NCI-H1417 treated with DMSO at 0.1 percent for 48 hours (cell line): ENCODE data around the gene PSMD2.
"Not testable (repeated sequence)": the region's sequence is repeated elsewhere in the genome, so short reads cannot be mapped to it uniquely, and the experiment has no call there.

Experiments
- DNase-seq: peaks from one replicate; lab custom pipeline; 2025; lab: John Stamatoyannopoulos, UW

PSMD2 gene

DNA sequence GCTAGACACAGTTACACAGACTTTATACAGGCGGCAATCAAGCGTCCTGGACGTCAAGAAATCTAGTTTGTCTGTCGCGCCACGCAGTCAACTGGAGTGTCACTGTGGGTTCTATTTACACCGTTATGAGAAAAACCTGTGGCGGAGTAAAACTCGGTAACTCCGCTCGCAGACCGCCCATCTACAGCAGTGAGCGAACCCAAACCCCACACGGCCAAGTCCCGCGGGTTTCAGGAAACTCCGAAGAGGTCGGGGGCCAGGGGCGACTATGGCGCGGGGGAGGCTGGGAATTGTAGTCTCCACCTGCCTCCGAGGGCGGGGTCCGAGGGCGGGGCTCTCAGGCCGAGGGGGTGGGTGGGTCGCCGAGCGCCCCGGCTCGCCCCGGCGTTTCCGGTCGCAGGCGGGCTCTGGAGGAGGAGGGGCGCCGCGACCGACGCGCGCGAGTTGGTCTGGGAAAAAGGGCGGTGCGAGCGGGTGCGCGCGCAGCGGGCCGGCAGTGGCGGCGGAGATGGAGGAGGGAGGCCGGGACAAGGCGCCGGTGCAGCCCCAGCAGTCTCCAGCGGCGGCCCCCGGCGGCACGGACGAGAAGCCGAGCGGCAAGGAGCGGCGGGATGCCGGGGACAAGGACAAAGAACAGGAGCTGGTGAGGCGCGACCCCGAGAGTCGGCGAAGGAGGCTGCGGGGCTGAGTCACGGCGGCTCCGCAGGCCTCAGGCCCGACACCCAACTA, at the start of gene PSMD2:
Gene PSMD2 (plus strand): TSS at position 483 of the 729 bp plus-strand sequence. CDS start 26 bp downstream, at position 509.
- peak; percentile 95 for DNase-seq

DNA sequence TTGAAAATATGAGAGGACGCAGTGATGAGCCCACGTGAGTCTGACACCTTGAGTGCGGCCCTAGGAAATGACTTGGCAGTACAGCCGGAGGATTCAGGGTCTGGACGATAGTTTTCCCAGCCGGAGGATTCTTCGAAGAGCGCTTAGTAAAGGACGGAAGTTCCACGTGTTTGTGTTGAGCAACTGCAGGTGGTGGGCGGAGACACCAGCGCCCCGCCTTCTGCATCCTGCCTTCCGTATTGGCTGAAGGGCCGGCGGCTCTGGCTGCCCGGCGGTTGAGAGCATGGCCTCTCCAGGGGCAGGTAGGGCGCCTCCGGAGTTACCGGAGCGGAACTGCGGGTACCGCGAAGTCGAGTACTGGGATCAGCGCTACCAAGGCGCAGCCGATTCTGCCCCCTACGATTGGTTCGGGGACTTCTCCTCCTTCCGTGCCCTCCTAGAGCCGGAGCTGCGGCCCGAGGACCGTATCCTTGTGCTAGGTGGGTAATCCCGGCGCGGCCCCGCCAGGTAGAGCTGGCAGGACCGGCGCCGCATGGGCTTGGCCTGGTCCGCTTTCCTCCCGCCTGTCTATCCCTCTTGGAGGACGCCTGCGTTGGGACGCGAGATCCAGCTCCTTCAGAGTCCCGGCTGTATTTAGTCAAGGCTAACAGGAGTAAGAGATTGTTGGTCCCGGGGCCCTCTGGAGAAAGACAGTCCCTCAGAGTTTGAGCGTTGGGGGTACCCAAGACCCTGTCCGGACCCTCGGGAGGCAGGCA, 49.5 kb upstream of the PSMD2 start, which contains the start of gene EEF1AKMT4:
Gene EEF1AKMT4 (plus strand): TSS at position 261 of the 755 bp plus-strand sequence. CDS start 23 bp downstream, at position 284.
- DNase-seq: peak; percentile 99

DNA sequence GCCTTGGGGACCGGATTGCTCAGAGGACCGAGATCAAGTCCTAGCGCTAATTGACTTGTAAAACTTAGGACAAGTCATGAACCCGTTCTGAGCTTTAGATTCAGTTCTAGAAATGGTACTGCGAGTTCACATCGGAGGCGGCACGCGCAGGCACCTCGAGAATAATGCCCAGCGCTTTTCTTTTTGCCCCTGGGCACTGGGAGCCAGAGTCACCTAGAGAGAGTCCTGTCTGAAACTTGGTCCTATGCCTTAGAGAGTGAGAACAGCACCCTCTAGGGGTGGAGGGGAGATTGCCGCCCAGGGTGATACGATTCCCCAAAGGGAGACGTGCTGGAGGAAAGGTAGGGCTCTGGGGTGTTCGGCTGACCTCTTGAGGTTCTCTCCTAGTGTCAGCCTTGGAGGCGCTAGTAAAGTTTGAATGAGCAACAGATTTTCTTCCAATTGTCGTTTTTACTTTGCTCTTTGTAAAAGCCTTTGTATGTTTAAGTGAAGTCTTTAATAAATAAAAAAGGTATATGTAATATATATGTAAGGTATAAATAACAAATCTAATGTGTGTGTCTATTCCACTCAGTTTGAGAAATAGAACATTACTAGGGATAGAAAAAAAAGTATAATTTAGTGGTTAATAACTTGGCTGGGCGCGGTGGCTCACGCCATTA, 48.7 kb upstream of the PSMD2 start:
- DNase-seq: peak; percentile 88

DNA sequence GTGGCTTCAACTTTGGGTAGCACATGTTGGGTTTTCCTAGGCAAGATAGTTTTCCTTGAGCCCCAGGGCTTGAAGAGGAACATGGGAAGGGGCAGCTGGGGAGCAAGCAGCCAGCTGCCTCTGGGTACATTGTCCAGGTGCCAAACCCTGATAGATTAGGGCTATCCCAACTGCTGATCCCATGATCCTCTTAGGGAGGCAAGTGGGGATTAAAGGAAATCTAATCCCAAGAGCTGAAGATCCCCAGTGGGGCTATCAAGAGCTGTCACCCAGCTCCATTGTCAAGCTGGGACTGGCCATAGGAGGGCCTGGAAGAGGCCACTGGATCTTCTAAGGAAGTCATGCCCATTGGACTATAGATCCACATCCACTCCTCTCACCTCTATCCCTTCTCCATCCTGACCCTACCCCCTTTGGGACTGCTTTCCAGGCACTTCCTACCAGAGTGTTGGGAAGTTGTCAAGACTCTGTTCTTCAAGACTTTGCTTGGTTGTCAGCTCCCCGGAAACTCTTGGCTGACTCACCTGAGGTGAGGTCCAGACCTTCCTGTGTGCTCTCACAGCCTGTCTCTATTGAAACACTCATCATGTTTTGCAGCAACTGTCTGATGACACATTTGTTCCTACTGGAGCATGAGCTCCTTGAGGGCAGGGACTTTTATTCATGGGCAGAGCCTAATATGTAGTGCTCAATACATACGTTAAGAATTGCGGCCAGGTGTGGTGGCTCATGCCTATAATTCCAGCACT, 43.6 kb upstream of the PSMD2 start:
- DNase-seq: no peak

DNA sequence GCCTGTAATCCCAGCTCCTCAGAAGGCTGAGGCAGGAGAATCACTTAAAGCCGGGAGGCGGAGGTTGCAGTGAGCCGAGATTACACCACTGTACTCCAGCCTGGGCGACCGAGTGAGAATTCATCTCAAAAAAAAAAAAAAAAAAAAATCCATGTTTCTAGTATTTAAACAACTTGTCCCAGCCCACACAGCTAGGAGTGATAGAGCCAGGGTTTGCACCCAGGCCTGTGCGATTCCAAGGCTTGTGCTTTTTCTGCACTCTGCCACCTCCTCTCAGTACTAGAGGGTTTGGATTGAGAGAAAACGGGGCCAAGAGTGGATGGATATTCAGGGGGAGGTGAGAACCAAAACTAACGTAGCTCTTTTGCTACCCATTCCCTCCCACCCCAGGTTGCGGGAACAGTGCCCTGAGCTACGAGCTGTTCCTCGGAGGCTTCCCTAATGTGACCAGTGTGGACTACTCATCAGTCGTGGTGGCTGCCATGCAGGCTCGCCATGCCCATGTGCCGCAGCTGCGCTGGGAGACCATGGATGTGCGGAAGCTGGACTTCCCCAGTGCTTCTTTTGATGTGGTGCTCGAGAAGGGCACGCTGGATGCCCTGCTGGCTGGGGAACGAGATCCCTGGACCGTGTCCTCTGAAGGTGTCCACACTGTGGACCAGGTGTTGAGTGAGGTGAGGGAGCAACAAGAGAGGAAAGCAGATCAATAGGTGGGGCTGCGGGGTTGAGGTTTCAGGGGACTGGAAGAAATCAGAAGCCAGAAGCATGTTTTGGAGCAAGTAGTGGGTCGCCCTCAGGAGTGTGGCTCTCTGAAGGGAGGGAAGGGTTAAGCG, 41.7 kb upstream of the PSMD2 start:
- DNase-seq: no peak

DNA sequence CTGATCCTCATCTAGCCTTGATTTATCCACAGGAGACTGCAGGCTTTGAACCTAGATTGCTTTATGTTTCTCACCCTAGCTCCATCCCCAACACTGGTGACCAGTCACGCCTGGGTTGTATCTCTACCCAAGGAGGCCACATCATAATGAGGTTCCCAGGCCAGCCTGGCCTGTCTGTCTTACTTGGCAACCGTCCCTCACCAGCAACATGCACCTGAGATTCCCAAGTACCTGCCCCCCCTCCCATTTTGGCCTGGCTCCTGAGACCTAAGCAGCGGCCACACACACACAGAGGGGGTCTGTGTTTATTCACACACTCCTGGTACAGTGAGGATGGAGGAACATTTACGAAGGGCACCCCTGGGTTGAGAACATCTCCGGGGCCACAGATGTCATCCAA, 40.1 kb upstream of the PSMD2 start:
- DNase-seq: no peak

DNA sequence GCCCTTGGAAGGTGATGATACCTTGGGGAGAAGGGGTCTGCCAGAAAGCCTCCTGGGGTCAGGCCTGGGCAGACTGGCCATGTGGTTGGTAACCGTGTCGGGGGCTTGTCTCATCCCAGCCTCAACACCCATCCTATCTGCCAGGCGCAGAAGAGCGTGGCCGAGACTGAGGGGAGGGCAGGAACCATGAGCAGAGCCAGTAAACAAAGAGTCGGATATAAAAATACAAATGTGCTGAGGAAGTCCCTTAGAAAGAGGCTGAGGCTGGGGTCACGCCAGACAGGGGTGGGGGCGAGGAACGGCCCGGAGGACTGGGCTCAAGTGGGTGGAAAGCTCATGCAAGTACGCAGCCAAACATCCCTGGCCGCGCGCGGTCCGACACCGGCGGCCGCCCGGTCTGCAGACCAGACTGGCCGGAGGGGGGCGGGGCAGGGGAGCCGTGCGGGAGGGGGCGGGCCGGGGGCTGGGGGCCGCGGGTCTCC, 39.6 kb upstream of the PSMD2 start:
- DNase-seq: no peak

DNA sequence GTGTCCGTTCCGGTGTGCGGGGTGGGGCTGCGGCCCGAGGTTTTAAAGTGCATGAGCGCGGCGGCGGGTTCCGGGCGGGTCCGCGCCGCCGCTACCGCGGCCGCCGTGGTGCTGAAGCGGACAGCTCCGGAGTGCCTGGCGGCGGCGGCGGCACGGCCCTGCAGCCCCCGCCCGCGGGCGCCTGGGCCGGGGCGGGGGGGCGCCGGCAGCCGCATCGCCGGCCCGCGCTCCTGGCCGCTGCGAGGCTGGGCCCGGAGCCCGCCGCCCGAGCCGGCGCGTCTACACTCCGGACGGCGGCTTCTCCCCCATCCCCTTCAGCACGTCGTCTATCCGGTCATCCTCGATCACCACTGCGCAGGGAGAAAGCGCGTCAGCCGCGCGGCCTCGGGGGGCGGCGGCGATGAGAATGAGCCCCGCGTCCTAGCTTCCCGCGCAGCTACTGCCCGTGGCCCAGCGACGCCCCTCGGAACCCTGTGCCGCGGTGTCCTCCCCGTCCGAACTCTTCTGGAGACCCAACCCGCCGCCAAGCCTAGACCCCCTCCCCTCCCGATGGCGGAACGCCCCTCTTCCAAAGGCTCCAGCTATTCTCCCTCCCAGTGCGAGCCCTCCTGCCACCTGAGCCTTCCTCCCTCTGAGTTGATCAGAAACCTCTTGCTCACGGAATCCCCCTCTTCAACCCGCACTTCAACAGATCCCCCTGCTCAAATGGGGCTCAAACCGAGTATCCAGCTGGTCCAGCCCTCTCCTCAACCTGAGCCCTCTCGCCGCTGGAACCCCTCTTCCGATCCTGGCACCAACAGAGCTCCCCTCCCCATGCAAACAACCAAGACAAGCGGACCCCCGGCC, 38.9 kb upstream of the PSMD2 start:
- no peak for DNase-seq

DNA sequence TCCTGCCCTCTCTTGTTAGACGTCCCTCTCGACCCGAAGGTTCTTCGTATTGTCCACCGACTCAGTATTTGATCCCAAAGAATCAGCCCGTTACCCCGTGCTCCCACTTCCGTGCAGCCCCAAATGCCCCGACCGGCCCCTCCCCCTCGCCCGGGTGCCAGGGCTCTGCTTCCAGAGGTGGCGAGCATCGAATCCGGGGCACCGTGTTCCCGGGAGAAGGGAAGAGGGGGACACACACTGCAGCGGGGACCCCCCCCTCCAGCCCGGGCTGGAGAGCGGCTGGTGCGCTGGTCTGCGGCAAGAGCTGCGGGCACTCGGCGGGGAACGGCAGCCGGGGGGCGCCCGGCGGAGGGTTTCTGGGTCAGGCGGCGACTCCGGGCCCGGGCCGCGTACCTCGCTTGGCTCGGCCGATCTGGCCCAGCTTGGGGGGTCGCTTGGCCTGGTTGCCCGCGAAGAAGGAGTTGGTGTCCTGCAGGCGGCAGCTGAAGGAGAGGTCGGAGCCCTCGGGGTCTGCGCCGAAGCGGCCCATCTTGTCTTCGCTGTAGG, 38.2 kb upstream of the PSMD2 start:
- DNase-seq: no peak

DNA sequence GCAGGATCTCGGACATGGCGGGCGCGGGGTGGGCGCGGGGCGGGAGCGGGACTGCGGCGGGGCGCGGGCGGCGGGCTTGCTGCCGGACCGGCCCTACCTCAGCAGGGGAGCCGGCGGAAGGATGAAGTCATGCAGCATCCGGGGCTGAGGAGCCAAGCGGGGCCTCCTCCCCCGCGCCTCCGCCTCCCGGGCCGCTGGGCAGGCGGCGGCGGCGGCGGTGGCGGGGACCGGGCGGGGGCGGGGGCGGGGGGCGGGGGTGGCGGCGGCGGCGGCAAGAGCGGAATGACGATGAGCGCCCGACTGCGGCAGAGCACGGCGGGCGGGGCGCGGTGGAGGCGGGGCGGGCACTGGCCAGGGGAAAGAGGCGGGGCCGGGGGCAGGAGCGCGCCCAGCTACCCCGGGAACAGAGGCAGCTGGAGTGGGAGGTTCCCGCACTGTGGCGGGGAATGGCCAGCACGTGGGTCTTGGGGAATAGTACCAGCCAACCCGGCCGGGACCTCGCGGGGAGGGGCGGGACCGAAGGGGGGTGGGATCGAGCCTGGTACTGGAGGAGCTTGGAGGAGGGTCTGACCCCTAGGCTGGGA, 37.7 kb upstream of the PSMD2 start, which contains the start of gene CAMK2N2:
Gene CAMK2N2 (minus strand): TSS at position 284 of the 584 bp plus-strand sequence. CDS start 268 bp downstream, at position 16.
- DNase-seq: peak; percentile 81

DNA sequence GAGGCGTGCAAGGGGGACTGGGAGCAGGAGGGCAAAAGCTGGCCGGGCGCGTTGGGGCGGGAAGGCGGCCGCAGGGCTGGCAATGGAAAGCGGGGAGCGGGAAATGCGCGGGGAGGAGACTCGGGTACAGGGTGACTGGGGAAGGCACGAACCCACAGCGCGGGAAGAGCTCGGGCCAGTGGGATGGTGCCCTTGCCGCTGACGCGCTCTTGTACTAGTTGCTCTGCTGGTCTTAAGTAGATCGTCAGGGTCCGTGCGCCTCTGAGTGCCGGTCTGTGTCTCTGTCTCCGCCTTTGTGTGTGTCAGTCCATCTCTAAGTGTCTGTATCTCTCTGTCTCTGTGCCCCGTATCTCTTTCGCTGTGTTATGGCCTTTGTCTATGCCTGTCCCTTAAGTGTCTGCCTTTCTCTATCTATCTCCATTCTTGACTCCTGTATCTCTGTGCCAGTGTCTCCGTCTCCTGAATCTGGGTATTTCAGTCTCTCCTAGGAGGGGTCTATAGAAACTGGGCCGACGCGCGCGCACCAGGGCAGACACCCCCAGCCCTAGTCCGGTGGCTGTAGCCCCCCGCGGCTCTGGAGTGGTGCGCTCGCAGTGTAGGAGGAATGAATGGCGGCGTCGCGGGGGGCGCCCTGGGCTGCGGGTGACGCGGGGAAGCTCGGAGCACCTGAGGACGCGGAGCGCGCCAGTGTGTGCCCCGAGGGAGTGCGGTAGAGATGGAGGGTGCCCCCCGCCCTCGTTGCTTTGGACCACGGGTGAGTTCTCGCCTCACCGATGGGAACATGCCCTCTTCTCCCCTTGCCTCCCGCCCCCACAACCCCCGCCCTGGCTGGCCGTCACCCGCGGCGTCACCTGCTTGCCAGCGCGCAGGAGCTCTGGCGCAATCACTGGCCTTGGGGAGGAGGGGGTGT, 36.9 kb upstream of the PSMD2 start:
- DNase-seq: no peak

DNA sequence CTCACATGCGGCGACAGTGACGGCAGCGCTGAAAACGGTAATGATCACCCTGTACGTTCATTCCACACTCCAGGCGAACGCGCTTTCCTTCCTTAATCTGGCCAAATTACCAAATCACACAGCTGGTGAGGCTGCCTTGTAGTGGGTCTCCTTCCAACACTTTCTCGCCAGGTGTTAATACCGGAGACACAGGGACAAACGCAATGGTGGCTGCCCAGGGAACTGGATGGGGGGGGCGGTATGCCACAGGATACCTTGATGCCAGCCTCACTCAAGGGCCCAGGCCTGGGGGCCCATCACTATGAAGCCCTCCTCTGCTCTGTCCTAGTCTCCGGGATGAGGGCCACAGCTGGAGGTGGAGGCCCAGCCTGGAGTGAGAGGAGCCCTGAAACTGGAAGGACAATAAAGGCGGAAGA, 36.3 kb upstream of the PSMD2 start:
- peak; percentile 45 for DNase-seq

DNA sequence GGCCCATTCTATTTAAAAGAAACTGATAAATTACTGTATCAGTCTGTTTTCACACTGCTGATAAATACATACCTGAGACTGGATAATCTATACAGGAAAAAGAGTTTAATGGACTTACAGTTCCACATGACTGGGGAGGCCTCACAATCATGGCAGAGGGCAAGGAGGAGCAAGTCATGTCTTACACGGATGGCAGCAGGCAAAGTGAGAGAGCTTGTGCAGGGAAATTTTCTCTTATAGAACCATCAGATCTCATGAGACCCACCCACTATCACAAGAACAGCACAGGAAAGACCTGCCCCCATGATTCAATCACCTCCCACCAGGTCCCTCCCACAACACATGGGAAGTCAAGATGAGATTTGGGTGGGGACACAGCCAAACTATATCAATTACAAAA, 31.8 kb upstream of the PSMD2 start:
- DNase-seq: not testable (repeated sequence)

DNA sequence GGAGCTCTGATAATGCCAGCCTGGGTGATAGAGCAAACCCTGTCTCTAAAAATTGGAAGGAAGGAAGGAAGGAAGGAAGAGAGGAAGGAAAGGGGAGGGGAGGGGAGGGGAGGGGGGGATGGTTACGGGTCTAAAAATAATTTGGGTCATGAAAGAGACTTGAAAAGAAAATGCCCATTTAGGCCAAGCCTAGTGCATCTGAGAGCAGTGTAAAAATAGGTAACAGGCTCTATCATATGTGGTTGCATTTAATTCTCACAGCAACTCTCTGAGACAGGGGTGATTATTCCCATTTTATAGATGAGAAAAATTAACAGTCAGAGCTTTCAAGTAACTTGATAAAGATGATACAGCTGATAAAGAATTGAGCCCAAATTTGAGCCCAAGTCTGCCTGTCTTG, 26.8 kb upstream of the PSMD2 start:
- no peak for DNase-seq

DNA sequence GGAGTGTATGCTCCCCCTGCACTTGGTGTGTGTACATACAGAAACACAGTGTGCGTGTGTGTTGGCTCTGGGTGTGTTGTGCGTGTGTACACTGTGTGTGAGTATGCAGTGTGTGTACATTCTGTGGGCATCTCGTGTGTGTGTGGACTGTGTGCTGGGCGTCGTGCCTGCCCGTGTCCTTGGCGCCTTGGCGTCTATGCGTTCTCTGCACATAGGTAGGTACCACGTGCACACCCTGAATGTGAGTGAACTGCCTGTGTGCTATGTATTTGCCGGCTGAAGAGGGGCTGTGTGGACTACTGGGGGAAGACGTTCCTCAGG, 23.7 kb upstream of the PSMD2 start:
- no peak for DNase-seq

DNA sequence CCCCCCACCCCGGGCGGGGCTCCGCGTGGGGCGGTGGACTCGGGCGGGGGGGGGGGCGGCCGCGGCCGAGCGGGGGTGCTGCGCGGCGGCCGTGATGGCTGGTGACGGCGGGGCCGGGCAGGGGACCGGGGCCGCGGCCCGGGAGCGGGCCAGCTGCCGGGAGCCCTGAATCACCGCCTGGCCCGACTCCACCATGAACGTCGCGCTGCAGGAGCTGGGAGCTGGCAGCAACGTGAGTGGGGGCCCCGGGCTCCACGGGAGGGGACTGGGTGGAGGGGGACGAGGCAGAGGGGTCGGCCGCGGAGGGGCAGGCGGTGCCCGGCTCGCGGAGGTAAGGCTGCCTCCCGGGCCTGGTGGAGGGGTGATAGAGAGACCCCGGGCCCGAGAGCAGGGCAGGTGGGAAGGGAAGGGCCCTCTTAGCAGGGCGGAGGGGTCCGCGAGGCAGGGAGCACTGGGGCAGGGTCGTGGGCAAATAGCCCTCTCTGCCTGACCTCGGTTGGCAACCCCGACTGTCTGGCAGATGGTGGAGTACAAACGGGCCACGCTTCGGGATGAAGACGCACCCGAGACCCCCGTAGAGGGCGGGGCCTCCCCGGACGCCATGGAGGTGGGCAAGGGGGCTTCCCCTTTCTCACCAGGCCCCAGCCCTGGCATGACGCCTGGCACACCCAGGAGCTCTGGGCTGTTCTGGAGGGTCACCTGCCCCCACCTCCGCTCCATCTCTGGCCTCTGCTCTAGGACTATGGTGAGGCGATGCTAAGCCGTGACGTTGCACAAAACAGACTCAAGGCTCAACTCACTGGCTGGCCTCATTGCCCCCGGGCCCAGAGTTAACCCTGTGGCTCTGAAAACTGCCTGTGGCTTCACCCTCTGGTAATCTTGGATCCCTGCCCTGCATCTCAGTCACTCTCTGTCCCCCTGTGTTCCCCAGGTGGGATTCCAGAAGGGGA, 22.8 kb upstream of the PSMD2 start, which contains the start of gene ECE2:
Gene ECE2 (plus strand): TSS at position 62 of the 950 bp plus-strand sequence. CDS start 132 bp downstream, at position 194.
- DNase-seq: no peak

DNA sequence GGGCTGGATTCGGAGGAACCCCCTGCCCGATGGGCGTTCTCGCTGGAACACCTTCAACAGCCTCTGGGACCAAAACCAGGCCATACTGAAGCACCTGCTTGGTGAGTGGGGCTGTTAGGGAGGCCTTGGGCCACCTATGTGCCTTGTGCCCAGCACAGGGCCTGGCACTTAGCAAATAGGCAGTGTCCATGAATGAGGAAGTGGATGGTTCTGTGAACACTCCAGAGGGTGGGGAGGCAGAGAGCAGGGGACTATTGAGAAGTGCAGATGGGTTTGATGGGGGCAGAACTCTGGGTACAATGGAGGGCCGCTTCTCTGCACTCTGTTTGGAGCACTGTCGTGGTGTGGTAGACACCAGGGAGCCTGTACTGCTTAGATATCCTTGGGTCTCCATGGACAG, 21.7 kb upstream of the PSMD2 start:
- DNase-seq: no peak
